CD1c-positive myeloid dendritic cell (primary cell): ENCODE data around the gene AKAP14.
"Not testable (repeated sequence)": the region's sequence is repeated elsewhere in the genome, so short reads cannot be mapped to it uniquely, and the experiment has no call there.

ENCODE experiments used
- DNase-seq: peaks from one replicate; pipeline ENCODE4 v3.0.0-alpha.2; 2016; ENCODE audit errors: extremely low spot score

Gene AKAP14

DNA sequence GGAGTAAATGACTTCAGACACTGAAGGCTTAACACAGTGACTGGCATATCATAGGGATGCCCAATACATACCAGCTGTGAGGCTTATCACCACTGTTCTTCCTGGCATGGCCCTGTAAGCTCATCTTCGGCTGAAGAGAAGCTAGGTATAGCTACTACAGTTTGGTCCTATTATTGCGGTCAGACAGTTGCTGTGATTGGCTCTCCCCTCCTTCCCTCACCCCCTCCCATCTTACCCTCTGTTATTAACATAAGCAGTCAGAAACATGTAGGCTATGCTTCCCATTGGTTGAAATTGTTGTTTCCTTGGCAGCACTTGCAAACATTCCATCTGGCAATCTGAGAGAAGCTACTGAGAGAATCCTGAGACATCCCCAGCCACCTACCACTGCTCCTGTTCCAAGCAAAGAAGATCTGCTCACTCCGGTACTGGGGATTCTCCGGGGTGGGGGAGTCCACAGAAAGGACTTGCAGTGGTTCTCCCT, at the start of gene AKAP14:
Gene AKAP14, plus strand, starts transcription at position 51 of the 484 bp plus-strand sequence. CDS start 7,331 bp downstream, outside the sequence.
- no peak for DNase-seq

- DNase-seq, result peak; percentile 97
Measured at GRCh38 chrX:119852382-119853353, 43.0 kb upstream of the AKAP14 start, which contains the start of gene UPF3B. TSS of gene UPF3B (minus strand) at chrX:119852963. CDS start at chrX:119852928, 35 bp downstream.

DNA sequence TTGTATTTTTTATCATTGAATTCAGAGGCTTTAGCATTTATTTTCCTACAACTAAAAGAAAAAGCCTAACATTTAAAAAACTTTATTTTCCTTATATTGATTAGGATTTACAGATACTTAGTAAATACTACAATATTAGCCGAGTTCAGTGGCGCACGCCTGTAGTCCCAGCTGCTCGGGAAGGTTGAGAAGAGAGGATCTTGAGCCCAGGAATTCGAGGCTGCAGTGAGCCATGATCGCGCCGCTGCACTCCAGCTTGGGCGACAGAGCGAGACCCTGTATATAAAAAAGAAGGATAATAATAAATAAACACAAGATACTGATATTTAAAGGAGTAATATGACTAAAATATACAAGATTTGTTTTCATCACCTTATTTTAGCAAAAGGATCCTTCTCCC, 42.2 kb upstream of the AKAP14 start:
- DNase-seq, result no peak

DNA sequence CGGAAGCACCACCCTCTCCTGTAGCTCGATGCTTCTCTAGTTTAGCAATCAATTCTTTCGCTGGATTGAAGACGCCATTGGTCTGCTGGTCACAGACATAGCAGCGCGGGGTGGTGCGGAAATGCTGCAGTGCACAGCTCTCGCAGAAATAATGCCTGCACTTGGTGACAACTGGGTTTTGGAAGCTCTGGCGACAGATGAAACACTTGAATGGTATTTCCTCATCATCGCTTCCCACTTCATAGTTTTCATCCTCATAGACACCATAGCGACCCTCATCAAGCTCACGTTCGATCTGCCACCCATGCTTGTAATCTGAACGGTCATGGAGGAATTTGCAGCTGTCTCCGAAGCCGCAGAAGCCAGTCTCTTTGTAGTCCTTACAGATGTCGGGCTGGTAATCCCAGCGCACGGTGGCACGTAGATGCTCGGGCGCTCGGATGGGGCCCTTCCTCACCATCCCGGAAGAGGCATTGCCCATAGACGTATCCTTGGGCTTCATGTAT, 25.0 kb upstream of the AKAP14 start:
- DNase-seq, result peak; percentile 22

GRCh38 chrX:119871245-119871598, 24.5 kb upstream of the AKAP14 start:
- DNase-seq, result peak; percentile 55

DNA sequence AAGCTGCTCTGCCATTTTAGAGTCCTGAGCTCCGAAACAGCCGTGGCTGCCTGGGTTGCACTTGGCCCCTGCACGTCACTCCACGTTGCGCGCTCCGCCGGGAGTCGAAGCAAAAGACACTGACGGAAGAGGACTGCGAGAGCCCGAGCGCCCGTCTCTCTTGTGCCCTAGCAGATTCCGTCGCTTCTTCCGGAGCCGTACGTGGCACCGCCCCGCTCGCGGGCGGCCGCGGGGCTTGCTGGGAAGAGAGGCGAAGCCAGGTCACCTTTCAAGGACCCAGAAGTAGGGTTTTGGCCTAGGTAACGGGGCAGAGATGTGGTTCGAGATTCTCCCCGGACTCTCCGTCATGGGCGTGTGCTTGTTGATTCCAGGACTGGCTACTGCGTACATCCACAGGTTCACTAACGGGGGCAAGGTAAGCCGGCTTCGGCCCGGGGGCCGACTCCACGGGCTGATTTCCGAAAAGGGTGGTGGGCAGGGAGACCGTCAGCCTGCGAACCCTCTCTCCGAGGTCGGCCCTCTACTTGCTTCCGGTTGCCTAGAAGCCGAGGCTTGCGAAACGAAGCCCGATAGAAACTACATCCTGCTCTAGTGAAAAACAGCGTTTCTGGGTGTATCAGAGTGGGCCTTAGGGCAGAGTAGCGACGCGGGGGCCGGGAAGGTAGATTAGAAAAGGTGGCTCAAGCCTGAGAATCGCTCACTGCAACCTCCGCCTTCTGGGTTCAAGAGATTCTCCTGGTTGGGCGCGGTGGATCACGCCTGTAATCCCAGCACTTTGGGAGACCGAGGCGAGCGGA, 23.9 kb upstream of the AKAP14 start, which contains the start of the genes NDUFA1 and RNF113A:
Gene NDUFA1, plus strand, starts transcription at position 234 of the 797 bp plus-strand sequence. Its CDS starts 80 bp downstream, at position 314.
Gene RNF113A, minus strand, starts transcription at position 135 of the 797 bp plus-strand sequence. Its CDS starts 120 bp downstream, at position 15.
- peak; percentile 91 for DNase-seq

- DNase-seq, result no peak
Measured at GRCh38 chrX:119878740-119879139, 17.0 kb upstream of the AKAP14 start.

- no peak for DNase-seq
Measured at GRCh38 chrX:119880076-119880475, 15.6 kb upstream of the AKAP14 start.

GRCh38 chrX:119880552-119881437, 14.9 kb upstream of the AKAP14 start:
- DNase-seq, result peak; percentile 44

- DNase-seq, result no peak
Measured at GRCh38 chrX:119885554-119886428, 9.9 kb upstream of the AKAP14 start.

GRCh38 chrX:119887721-119888425, 7.8 kb upstream of the AKAP14 start:
- peak; percentile 66 for DNase-seq

GRCh38 chrX:119890626-119891025, 5.1 kb upstream of the AKAP14 start:
- not testable (repeated sequence) for DNase-seq

- not testable (repeated sequence) for DNase-seq
Measured at GRCh38 chrX:119891961-119892692, 3.6 kb upstream of the AKAP14 start.

- DNase-seq, result peak; percentile 80
Measured at GRCh38 chrX:119899125-119899524, 3.4 kb downstream of the AKAP14 start.

DNA sequence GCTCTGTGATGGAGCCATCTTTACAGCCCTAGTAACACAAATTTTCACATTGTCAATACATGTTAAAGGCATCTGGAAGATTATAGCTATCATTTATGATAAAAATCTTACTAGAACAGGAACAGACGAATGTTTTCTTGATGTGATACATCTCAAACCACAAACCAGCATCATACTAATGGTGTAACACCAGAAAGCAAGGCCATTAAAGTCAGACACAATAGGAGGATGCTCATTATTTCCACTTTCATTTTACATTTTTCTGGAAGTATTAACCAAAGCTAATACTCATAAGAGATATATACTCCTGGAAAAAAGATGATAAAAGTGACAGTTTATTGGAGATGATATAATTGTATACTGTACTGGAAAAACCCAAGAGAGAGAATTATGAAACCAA, 5.3 kb downstream of the AKAP14 start:
- DNase-seq, result no peak

DNA sequence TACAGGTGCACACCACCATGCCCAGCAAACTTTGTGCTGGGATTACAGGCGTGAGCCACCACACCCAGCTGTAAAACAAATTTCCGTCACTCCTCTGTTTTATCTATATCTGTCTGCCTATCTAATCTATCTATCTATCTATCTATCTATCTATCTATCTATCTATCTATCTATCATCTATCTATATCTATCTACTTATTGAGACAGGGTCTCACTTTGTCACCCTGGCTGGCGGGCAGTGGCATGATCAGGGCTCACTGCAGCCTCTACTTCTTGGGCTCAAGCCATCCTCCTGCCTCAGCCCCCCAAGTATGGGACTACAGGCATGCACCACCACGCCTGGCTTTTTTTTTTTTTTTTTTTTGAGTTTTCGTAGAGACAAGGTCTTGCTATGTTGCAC, 20.6 kb downstream of the AKAP14 start:
- DNase-seq, result no peak

DNA sequence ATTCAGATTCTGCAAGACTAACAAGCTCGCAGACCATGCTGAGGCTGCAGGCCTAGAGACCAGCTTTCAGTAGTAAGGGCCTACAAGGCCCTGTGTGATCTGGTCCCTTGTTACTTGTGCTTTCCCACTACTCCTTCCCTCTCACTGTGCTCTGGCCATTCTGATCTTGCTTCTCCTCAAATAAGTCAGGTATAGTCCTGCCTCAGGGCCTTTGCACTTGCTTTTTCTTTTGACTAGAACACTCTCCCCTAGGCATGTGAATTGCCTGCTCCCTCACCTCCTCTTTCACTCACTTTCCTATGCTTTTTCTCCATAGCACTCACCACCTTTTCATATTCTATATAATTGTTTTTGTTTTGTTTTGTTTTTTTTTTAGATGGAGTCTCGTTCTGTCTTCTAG, 22.2 kb downstream of the AKAP14 start:
- no peak for DNase-seq

DNA sequence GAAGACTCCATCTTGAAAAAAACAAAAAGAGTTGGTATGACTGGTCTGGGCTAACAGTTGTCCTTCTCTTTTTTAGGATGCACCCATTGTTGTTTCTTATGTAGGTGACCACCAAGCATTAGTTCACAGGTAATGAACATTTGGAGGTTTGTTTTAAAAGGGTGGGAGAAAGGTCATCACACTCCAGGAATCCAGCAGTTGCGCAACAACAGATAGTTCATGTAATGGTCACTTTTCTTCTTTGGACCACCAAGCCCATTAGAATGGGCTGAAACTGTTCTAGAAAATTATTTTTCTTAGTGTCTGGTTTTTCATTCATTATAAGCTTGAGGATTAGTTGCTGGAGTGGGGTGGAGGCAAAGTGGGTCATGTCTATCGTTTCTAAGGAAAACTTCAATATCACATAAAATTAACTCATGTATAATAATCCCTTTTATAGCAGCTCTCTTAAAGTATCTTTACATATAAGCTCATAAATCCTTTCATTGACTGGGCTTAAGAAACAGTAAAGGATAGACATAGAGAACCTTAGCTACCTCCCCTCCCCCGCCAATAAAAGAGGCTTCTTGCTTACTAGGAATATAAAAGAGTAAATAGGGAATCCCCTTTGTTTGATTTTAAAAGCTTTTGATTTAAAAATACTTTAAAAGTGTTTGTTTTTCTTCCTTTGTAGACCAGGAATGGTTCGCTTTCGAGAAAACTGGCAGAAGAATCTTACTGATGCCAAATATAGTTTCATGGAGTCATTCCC, 24.3 kb downstream of the AKAP14 start:
- DNase-seq, result no peak
